RKO (cell line): ENCODE data around the gene RBM44.
A peak's percentile ranks its signal among the peaks of the same experiment; 100 is the strongest.

Source experiments
- DNase-seq: peaks from one replicate; pipeline ENCODE4 v3.0.0-alpha.2; 2016; ENCODE audit warnings: low spot score

Gene RBM44

DNA sequence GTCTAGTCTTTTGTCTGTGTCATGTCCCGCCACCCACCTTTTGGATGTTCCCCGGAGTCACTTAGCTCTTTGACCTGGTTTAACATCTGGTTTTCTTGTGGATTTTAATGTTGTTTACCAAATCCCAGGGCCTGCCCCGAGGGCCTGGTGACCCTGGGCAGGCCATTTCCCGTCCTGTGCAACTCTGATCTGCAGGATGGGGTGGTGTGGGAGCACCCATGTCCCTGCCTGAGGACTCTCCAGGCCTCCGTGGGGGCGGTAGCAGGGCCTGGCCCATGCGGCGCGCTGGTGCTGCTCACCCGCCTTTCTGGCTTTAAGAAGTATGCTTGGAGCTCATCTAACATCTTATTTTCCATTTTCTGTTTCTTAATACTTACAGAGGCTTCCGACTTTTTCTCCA is 71.5 kb downstream of the RBM44 start:
- no peak for DNase-seq

DNA sequence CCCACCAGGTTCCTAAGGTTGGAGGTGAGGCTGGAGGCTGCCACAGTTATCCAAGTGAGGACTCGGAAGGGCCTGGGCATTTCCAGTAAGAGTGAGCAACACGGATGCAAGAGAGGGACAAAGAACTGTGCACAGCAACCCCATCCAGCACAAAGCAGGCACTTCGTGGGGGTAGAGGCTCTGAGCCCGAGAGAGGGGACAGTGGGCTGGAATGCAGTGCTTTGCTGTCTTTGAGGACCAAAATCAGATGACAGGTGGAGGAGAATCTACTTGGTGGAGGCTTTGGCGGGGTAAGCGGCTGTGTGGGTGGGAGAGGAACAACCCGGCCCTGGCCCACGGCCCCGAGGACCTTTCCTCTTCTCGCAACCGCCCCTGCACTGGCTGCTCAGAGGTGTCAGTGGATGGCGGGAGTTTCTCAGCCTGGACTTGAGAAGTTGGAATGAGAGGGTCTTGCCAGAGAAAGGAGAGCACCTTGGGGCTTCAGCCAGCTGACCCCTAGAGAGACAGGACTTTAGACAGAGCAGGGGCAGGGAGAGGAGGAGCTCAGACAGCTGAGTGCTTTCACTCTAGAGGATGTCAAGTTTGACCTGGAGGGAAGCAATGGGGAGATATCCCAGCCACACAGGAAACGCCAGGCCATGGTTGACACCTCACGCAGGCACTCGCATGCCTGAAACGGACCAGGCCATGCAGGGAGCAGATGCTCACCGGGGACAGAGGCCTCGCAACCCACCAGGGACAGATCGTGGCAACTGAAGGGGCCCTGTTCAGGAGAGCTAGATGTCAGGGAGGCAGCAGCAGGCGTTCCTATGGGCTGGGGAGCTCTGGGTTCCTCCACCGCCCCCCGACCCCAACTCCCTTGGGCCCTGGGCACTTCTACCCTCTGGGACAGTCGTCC is 72.4 kb downstream of the RBM44 start:
- DNase-seq, result no peak

DNA sequence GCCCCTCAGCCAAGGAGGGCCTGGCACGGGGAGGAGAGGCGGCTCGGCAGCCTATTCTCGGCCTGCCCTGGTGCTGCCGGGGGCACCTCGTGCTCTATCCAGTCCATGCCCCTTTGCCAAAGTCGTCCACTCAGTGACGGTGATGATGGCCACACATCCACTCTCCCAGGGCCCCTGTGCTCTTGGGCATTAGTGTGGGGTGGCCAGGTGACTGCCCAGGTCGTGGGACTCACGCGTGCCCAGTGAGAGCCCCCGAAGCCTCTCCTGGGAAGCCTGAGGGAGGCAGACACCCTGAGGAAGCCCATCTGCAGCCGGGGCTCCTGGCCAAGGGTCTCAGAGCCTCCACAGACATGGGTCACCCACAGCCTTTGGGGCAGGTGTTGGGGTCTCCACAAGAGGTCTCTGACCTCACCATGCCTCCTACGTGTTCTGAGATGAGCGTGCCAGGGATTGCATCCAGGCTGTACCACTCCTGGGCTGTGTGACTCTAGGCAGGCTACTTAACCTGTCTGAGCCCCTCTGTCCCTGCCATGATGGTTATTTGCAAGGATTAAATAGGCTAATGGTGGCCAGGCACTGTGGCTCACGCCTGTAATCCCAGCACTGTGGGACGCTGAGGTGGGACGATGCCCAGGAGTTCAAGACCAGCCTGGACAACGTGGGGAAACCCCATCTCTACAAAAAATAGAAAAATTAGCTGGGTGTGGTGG is 73.8 kb downstream of the RBM44 start:
- no peak for DNase-seq

DNA sequence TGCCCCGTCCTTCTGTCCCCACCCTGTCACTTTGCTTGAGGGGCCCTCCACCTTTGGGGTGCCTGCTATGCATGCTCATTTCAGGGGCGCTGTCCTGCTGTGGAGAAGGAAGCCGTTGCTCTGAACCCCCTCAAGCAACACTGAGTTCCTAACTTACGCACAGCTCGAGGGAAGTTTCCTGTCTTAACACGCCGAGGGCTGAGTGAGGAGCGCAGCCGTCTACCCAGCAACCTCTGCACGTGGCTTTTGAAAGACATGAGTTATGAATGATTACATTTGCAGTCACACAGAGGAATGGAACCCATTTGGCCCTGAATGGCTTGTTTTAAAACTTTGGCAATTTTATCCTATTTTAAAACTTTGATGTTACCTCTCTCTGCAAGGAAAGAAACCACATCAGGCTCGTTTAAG is 74.8 kb downstream of the RBM44 start:
- no peak for DNase-seq

DNA sequence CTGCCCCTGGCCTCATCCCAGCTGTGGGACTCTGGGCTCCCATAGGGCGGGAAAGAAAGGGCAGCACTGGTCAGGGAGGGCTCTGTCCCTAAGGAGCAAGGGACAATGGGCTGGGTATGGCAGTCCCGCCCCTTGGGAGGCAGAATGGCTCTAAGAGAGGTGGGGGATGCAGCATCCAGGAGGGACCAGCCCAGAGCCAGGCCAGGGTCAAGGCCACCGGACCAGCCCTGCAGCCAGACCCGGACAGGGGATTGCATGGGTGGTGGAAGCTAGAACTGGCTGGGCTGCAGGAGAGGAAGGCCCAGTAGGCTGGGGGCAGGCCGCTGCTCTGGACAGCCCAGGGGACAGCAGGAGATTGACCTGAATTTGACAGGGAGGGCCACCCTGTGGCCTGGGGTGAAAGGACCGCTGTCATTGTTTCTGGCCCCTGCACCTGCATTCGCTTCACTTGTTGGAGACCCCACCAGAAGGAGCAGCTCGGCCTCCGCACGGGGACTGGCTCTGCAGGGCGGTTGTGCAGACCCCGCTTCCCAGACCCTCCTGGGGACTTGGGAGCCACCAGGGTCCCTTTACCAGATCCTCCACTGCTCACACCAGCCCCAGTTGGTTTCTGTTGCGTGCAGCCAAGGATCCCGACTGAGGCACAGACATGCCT is 75.4 kb downstream of the RBM44 start:
- DNase-seq, result no peak

DNA sequence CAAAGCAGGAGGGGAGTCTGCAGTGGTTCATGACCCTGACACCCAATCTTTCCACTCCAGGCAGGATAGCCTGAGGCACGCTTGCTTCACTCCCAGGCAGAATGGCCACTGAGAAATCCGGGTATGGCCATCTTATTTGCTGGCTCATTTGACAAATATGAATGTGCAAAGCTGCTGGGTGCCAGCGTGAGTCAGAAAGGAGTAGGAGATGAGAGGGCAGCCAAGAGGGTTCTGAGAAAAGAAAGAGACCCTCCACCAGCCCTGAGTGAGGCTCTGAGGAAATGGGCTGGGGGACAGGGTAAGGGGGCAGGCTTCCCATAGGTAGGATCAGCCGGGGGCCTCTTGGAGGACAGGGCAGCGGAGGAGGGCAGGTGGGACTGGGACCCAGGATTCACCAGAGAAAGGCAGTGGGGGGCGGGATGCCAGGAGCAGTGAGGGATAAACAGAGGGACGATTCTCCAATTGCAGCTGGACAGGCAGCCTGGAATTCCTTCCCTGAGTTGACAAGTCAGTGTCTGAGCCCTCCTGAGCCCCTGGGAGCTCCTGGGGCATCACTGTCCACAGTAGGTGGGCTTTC is 76.1 kb downstream of the RBM44 start:
- peak; percentile 27 for DNase-seq

DNA sequence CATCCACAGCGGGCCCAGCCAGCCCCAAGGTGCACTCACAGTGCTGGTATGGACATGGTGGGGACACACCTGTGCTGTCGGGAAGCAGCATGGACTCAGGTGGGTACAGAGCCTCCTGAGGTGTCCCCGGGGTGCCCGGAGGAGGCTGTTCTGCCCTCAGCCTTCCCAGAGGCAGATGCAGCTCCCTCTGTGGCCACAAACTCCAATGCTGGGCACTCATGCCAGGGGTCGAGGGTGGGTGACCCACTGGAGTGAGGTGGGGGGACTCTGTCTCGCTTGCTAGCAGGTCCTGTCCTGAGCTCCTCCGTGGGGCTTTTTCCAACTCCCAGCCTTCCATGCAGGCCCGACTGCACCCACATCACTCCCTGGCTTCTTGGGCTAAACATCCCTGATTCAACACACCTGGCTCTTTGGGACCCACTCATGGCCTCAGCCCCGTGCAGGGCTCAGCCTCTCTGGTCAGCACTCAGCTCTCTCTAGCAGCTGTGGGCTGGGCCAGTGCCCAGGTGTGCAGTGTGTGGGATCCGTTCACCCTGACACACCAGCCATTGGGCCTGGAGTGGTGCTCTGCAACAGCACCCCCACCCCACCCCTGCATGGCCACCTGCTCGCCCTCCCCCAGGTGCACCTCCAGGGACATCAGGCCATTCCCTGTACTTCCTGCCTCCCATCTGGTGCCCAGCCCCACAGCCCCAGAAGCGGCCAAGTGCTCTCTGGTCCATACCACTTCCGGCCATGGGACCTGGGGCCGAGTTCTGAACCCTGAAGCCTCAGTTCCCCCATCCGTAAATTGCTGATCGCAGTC is 76.9 kb downstream of the RBM44 start:
- DNase-seq, result no peak

DNA sequence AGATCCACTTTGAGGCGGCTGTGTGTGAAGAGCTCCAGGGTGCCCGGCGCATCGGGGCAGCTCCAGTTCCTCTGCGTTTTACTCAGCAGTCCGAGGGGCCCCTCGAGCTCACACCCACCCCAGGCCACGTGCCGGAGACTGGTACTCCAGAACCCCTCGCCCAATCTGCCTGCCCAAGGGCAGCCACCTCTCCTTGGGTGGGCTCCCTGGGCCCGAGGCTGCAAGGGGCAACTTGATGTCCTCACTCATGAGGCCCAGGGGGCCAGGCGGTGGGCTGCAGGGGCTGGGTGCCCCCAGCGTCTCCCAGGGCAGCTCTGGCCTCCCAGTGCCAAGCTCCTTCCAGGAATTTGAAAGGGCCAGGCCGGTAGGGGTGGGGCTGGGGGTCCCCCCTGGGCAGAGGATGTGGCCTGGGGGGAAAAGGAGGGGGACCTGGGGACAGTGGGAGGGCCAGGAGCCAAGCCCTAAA is 77.5 kb downstream of the RBM44 start:
- DNase-seq, result no peak

DNA sequence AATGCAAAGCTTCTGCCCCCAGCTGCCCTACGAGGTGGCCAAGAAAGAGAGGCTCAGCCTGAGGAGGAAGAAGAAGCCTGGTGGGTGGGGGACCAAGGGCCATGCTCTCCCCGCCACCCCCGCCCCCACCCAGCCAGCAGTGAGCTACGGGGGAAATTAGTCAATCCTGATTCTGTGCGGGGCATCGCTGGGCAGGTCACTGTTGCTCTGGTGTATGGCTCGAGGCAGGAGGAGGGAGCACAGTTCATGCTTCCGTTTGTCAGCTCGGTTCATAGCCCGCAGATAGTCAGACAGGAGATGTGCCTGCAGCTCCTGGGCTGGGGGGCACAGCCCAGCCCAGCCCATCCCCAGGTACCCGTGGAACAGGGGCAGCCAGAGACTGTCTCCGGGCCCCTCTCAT is 78.0 kb downstream of the RBM44 start:
- no peak for DNase-seq

DNA sequence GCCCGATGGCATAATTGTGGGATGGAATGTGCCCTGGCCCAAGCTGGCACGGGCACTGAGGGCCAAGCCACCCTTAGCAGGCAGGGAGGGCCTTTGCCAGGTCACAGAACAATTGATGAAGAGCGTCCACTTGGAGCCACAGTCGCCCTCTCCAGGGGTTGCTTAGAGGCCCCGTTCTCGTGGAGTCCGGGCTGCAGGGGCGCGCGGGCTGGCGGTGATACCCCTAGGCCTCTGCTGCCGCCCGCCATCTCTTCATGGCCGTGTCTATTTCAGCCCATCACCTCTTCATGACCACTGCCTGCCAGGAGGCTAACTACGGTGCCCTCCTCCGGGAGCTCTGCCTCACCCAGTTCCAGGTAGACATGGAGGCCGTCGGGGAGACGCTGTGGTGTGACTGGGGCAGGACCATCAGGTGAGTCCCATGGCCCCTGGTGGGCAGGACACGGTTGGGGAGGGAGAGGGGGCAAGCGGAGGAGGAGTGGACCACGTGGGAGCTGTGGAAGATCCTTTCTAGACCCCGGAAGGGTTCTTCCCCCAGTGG is 78.4 kb downstream of the RBM44 start:
- no peak for DNase-seq

DNA sequence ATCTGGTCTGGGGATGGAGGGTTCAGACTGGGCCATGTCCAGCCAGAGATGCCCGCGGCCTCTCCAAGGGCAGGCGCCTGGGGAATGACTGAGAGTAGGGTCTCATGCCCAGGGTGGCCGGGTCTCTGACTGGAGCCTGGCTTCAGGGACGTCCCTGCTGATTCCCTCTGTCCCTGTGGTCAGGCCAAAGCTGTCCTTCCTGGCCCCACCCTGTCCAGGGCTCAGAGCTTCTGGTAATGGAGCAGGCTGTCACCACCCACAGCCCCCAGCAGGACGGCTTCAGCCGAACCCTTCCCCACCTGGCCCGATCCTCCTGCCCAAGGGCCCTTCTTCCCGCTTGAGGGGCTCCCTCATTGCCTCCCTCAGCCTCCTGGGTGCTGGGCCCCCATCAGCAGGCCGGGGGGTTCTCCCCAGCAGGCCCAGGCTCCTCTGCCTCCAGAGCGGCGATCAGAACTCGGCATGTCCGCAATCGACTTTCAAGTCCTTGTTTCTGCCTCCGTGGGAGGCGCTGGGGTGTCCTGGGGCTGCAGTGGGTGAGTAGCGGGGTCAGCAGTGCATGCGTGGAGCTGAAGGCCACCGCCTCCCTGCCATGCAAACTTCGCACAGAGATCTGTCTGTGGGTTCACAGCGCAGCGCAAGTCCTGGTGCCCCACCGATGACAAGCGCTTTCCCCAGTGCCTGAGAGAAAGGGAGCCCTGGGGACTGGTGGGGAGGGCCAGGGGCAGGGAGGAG is 79.2 kb downstream of the RBM44 start:
- DNase-seq, result no peak

DNA sequence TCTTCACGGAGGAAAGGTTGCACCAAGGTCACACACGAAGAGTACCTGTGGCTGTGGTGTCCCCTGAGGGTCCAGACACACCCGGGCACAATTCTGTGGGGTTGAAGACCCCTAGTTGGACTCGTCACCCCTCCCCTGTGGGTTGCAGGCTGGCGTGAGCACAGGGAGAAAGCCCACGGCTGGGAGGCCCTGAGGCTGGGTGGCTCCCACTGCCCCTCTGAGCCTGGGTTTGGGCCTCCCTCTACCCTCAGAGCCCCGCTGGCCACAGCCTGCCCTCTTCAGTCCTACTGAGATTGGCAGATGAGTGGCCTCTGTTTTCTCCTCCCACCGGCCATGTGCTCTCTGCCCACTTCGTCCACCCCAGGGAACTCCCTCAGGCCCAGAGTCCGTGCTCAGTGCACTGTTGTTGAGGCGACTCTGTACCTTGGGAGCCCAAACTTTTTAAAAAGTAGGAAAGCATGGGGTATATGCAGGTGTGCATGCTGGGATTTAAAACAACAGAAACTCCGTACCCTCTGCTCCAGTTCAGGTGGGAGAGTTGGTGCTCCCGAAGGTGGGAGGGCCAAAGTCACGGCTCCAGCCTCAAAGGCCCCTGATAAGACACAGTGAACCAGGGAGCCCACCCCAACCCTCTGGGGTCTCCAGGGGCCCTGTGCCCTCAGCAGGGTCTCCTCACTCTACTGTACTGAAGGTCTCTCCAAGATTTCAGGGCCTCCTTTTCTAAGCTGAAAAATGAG is 79.9 kb downstream of the RBM44 start:
- no peak for DNase-seq

DNA sequence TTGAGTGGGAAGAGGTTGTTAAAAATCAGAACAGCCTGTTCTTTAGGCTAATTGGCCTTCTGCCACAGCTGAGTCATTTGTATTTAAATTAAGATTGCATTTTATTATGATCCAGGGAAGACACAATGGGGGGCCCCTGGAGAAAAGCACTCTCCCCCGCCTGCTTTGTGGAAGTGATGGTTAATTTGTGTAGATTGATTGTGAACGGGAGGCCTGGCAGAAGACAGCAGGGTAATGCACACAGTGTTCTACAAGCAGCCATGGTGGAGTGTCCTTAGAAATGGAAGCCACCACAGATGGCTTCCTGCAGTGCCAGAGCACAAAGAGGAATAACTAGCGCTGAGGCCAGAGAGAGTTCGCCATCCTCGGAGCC is 80.5 kb downstream of the RBM44 start:
- no peak for DNase-seq

DNA sequence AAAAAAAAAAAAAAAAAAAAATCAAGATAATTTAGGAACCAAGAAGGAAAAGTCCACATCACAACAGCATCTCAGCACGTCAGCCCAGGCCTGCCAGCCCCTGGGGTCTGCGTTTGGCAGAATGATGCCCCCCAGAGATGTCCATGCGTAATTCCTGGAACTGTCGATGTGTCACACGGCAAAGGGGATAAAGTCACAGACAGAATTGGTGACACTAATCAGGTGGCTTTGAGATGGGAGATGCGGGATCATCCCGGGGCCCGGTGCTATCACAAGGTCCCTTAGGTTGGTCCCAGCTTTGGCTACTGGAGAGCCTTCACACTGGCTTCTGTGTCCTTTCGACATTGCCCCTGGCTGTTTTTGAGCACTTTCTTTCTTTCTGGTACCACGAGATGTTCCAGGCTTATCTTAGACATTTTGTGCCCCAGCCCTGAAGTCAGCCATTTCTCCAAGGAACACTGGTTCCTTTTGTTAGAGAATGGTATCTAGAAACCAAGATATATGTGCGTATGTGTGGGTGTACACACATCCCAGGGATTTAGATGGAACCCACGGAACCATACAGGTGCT is 81.5 kb downstream of the RBM44 start:
- no peak for DNase-seq

DNA sequence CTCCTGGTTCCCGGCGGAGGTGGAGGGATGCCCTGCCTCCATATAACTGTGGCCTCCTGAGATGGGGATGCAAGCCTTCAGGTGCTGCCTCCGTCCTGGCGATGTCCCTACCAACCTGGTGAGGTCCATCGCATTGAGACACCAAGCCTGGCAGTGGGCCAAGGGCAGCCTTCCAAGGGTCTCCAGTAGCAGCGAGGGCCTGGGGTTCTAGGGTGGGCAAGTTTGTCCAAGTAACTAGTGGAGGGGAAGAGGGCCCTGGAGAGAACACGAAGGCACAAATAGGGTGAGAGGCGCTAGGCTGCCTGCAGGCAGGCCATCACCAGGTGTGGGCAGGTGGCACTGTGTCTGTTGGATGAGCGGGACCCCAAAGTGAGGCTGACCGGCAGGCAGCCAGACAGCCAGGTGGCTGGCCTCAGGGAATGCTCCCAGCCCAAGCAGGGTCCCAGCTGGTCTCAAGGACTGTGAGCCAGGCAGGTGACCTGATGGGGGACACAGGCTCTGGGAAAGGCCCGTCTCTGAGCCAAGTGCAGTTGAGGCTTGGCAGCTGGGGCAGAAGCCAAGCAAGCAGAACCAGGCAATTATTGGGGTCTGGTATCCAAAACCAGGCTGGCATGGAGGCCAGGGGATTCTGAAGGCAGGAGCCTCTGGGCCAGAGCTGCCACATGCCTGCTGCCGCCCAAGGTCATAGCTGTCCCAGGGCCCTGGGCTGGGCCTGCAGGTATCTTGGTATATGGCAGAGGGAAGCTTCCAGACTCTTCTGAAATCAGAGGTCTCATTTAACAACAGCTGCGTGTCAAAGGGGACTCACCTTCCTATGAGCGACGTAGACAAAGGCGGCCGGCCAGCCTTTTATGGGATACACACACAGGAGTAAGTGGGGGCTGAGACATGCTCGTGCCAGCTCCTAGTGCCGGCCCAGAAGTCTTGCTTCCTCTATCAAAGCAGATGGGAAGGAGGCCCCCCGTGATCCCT is 84.2 kb downstream of the RBM44 start:
- no peak for DNase-seq

DNA sequence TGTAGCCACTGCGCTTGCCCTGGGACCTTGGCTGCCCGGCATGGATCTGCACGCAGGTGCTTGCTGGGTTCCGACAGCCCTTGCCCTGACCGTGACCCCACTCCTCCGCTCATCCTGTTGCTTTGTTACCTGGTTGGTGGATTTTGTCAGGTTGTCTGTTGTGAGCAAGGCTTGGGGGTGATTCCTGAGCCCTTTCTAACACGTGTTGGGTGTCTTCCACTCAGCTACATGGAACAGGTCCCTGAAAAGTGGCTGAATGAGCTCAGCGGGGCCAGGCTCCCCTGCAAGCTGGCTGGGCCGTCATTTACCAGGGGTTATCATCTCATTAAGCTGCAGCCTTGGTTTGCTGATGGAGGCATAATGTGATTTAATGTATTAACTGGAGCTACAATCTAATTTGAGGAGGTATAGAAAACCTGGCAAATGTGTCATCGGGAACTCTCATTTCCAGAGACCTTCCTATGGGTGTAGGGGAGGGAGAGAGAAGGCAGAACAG is 85.4 kb downstream of the RBM44 start:
- DNase-seq, result no peak

DNA sequence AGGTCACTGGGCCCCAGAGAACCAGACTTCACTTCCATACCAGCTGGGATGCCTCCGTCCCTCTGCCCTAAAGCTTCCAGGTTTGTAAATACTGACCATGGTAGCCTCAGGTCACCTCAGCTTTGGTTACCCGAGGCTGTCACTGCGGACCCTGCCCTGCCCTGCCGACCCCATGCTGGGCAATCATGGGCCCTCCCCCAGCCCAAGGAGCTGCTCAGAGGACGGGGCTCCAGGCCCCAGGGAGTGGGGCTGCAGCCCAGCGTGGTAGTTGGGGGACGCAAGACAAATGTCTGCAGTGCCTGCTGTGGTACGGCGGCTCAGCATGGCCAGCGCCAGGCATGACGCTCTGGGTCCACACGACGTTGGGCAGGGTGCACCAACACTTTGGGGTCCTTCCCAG is 86.1 kb downstream of the RBM44 start:
- DNase-seq, result no peak
